ENCODE data around the gene TPK1. TPM values are rescaled to one million over a fixed set of nuclear protein-coding genes. Genes with fewer than 3 reads are reported as not detected.

TPK1 gene
- total and polyA plus RNA-seq, 2 of the 13 experiments (the other 11 are each of a cell fraction or from before 2014, with no cell fraction given) = 1.0 to 1.2 TPM

- TF ChIP-seq IRF2 (CRISPR knock-in tag; IDR thresholded peaks at IDR 0.05) (no peak), RORA (CRISPR knock-in tag; IDR thresholded peaks at IDR 0.05) (no peak)
Measured at GRCh38 chr7:144545330-144545729, 290.5 kb downstream of the TPK1 start (continued).

DNA sequence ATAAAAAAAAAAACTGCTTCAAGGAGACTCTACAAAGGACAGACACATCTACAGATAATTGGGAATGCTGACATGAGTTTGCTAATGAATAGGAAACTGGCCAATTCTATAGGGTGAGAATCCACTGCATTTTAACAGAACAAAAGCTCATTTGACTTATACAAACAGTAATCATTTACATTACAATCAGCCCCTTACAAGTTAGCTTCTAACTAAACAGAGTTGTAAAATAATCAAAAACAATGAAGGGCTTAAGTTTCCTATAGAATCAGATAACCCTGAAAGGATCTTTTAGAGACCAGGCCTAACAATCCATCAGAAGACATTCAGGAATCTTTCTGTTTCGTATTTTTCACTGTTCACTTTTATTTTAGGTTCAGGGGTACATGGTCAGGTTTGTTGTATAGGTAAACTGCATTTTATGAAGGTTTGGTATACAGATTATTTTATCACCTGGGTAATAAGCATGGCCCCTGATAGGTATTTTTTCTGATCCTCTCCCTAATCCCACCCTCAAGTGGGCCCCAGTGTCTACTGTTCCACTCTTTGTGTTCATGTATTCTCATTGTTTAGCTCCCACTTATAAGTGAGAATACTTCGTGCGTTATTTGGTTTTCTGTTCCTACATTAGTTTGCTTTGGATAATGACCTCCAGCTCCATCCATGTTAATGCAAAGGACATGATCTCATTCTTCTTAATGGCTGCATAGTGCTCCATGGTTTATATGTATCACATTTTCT is 301.0 kb downstream of the TPK1 start:
- Histone ChIP-seq H3K4me2 (ENCODE audit: low read depth, low read length) (no peak overlapping the region), H3K27ac (ENCODE audit: extremely low read length, insufficient read depth, low read length) (no peak overlapping the region), H3K9me3 (ENCODE audit: low read length) (no peaks in the 10 kb centered on the region; the same call in 1 of the 2 replicates), H2AFZ (ENCODE audit: low read length) (no peak overlapping the region), H3K4me1 (ENCODE audit: insufficient read depth, low read length) (no peaks in the 10 kb centered on the region), H3K4me3 (replicated peaks in 1 of 3; ENCODE audit: insufficient read depth in 1 of 3, low read depth in 2 of 3, low read length in 3 of 3) (no peak overlapping the region), H4K20me1 (ENCODE audit: insufficient read depth, low read length) (no peaks in the 10 kb centered on the region), H3K27me3 (ENCODE audit: control insufficient read depth in 1 of 2, insufficient read depth in 2 of 2, low read length in 2 of 2) (no peaks in the 10 kb centered on the region), H3K9ac (ENCODE audit: insufficient read depth, low read depth, low read length) (no peak overlapping the region), H3K36me3 (replicated peaks in 1 of 2; ENCODE audit: control insufficient read depth in 1 of 2, insufficient read depth in 2 of 2, low read length in 2 of 2) (no peaks in the 10 kb centered on the region), H3K79me2 (ENCODE audit: insufficient read depth, low read length) (no peaks in the 10 kb centered on the region)
- FAIRE-seq = no peak
- intact Hi-C loops (cut with micrococcal nuclease; ENCODE audit: unreplicated experiment) (no loop called here), in situ Hi-C loops (cut with HindIII; ENCODE audit: extremely low pct_ligation_motif_present, low pct_unique_long_range_greater_than_20kb) (no loop called here)
- WGBS (ENCODE audit: low lambda C conversion rate) = 41% methylated on average over 3 of the region's 3 CpGs
- ChIA-PET POLR2A (no interaction called here), CTCF (ENCODE audit: low intra/inter-chr PET ratio, low total read pairs) (no interaction called here)
- no peak for ATAC-seq
- no TSS peak for BruUV-seq (replicated peaks)
- no peak for DNase-seq (ENCODE audit: low spot score)
- TF ChIP-seq YEATS4 (CRISPR knock-in tag; IDR thresholded peaks at IDR 0.05; ENCODE audit: borderline replicate concordance) (no peak), HNF1B (CRISPR knock-in tag; IDR thresholded peaks at IDR 0.05) (no peak), THRA (CRISPR knock-in tag; IDR thresholded peaks at IDR 0.05; ENCODE audit: borderline replicate concordance) (no peak), ZNF768 (CRISPR knock-in tag; IDR thresholded peaks at IDR 0.05) (no peak), ZNF383 (CRISPR knock-in tag; IDR thresholded peaks at IDR 0.05; ENCODE audit: borderline replicate concordance) (no peak), NFKB2 (CRISPR knock-in tag; IDR thresholded peaks at IDR 0.05; ENCODE audit: borderline replicate concordance) (no peak), ZNF441 (CRISPR knock-in tag; IDR thresholded peaks at IDR 0.05; ENCODE audit: borderline replicate concordance) (no peak), ZNF780A (CRISPR knock-in tag; IDR thresholded peaks at IDR 0.05) (no peak)
- TF ChIP-seq, protein P1, sequence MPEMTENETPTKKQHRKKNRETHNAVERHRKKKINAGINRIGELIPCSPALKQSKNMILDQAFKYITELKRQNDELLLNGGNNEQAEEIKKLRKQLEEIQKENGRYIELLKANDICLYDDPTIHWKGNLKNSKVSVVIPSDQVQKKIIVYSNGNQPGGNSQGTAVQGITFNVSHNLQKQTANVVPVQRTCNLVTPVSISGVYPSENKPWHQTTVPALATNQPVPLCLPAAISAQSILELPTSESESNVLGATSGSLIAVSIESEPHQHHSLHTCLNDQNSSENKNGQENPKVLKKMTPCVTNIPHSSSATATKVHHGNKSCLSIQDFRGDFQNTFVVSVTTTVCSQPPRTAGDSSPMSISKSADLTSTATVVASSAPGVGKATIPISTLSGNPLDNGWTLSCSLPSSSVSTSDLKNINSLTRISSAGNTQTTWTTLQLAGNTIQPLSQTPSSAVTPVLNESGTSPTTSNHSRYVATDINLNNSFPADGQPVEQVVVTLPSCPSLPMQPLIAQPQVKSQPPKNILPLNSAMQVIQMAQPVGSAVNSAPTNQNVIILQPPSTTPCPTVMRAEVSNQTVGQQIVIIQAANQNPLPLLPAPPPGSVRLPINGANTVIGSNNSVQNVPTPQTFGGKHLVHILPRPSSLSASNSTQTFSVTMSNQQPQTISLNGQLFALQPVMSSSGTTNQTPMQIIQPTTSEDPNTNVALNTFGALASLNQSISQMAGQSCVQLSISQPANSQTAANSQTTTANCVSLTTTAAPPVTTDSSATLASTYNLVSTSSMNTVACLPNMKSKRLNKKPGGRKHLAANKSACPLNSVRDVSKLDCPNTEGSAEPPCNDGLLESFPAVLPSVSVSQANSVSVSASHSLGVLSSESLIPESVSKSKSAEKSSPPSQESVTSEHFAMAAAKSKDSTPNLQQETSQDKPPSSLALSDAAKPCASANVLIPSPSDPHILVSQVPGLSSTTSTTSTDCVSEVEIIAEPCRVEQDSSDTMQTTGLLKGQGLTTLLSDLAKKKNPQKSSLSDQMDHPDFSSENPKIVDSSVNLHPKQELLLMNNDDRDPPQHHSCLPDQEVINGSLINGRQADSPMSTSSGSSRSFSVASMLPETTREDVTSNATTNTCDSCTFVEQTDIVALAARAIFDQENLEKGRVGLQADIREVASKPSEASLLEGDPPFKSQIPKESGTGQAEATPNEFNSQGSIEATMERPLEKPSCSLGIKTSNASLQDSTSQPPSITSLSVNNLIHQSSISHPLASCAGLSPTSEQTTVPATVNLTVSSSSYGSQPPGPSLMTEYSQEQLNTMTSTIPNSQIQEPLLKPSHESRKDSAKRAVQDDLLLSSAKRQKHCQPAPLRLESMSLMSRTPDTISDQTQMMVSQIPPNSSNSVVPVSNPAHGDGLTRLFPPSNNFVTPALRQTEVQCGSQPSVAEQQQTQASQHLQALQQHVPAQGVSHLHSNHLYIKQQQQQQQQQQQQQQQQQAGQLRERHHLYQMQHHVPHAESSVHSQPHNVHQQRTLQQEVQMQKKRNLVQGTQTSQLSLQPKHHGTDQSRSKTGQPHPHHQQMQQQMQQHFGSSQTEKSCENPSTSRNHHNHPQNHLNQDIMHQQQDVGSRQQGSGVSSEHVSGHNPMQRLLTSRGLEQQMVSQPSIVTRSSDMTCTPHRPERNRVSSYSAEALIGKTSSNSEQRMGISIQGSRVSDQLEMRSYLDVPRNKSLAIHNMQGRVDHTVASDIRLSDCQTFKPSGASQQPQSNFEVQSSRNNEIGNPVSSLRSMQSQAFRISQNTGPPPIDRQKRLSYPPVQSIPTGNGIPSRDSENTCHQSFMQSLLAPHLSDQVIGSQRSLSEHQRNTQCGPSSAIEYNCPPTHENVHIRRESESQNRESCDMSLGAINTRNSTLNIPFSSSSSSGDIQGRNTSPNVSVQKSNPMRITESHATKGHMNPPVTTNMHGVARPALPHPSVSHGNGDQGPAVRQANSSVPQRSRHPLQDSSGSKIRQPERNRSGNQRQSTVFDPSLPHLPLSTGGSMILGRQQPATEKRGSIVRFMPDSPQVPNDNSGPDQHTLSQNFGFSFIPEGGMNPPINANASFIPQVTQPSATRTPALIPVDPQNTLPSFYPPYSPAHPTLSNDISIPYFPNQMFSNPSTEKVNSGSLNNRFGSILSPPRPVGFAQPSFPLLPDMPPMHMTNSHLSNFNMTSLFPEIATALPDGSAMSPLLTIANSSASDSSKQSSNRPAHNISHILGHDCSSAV (CRISPR knock-in tag; IDR thresholded peaks at IDR 0.05; ENCODE audit: borderline replicate concordance) = no peak

All from HepG2 (cell line).